ENCODE measurements around the gene CDC45.

The CDC45 gene

DNA sequence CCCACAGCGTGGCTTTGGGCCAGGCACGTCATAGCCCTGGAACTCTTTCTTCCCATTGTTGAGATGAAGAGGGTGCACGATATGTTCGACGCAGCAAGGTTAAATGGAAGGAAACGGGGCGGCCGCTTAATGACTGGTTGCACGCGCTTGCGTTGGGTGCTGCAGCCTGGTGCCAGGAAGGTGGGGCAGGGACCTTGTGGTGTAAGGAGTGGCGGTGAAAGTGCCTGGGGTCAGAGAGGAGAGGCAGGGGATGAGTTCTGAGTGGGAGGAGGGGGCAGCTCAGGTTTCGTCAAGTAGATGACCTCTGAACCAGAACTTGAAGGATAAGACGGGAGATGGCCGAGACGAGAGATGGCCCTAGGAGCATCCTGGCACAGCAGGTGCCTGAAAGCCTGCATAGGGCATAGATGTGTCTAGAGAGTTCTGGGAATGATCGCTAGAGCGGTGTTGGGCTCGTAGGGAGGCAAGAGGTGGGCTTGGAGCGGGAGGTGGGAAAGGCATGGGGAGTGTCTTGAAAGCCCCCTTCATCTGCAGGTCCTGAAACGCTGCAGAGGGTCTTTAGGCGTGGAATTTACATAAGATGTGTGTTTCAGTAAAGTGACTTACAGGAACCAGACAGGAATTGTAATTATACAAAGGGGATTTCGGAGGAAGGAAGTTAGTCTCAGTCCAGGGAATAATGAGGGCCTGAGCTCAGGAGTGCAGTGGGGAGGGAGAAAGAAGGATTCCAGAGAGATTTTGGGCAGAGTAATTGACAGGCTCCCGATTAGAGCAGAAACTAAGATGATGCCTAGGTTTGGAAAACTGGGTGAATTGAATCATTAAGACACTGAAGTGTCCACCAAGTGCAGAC is 87.7 kb downstream of the CDC45 start:
- FAIRE-seq = no peak

- FAIRE-seq = no peak
Measured at GRCh38 chr22:19568337-19569275, 88.9 kb downstream of the CDC45 start.

- FAIRE-seq = no peak
Measured at GRCh38 chr22:19569276-19569640, 89.5 kb downstream of the CDC45 start.

- no peak for FAIRE-seq
Measured at GRCh38 chr22:19569976-19570375, 90.3 kb downstream of the CDC45 start.

Measured in A204.1 (cell line).